Stimulated activated CD8-positive, alpha-beta memory T cell treated with anti-CD3 and anti-CD28 coated beads, Interleukin-7, amount 100 ng/mL, for 48 hours (primary cell): ENCODE data around the gene CYP24A1.

Source experiments
- DNase-seq, 2 donors: peaks; one replicate each; pipeline ENCODE4 v3.0.0-alpha.2; 2020; ENCODE audit warnings: low read depth in 1 of 2; ENCODE audit errors: extremely low read depth in 1 of 2

The CYP24A1 gene

GRCh38 chr20:54203281-54203680 lies 29.5 kb upstream of the CYP24A1 start:
- DNase-seq, result no peak

DNA sequence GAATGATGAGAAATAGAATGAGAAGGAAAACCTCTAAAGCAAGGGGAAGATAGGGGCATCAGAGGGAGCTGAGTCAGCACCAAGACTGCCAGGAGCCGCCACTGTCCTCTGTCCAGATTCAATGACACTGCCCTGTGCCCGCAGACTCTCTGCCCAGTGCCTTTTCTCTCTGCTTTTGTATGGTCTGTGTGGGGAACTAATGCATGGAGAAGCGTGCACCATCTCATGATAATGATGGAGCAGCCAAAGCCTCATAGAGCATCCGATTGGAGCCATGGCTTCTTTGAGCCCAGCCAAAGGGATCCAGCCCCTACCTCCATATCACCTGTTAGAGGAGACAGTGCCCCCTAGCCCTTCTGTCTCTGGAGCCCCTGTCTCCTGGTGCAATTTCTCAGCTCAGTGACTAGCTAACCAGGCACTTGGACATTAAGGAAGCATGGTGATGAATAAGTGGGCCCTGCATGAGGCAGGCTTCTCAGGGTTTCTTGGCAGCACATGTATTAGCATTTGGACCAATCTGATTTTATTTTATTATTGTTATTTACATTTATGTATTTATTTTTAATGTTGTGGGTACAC lies 27.6 kb upstream of the CYP24A1 start:
- no peak for DNase-seq

- DNase-seq, result no peak
Measured at GRCh38 chr20:54200487-54201267, 26.9 kb upstream of the CYP24A1 start.

GRCh38 chr20:54199721-54200176 lies 26.0 kb upstream of the CYP24A1 start:
- peak; percentile 32 to 37 for DNase-seq

GRCh38 chr20:54199283-54199682 lies 25.5 kb upstream of the CYP24A1 start:
- no peak for DNase-seq

GRCh38 chr20:54197621-54198604 lies 24.1 kb upstream of the CYP24A1 start:
- DNase-seq, result no peak

GRCh38 chr20:54195483-54196472 lies 22.0 kb upstream of the CYP24A1 start:
- DNase-seq, result no peak

GRCh38 chr20:54194724-54195438 lies 21.1 kb upstream of the CYP24A1 start:
- DNase-seq, result no peak

DNA sequence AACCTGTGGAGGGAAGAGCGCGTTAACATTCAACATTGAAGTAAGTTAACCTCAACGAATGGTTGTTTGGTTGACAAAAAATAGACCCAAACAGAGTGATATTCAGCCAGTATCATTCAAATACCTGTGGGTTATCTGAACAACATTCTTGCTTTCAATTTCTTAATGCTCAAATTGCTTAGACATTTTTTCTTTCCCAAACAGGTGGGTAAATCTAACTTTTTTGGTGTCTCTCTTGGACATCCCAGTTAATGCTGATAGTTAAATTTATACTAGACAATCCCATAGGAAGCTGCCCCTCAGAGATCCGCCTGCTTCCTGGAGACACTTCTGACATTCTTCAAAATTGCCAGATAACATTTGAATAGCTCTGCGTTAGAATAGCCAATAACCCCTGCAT lies 20.0 kb upstream of the CYP24A1 start:
- no peak for DNase-seq

GRCh38 chr20:54190217-54190616 lies 16.4 kb upstream of the CYP24A1 start:
- DNase-seq, result no peak

DNA sequence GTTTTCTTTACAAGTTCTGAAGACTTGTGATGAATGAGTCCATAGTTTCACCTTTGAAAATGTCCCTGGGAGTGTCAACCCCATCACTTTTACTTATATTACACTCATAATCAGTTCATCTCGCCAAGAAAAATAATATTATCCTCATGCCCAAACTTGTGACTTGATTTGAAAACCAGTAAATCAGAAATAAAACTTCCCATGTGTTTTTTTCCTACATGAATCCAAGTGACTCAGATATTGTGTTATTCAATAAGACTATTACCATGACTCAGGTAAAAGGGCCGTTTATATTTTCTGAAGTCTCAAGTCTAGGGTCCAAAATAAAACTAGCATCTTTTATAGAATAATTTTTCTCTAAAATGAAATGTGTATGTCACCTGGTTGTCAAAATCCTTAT lies 15.8 kb upstream of the CYP24A1 start:
- DNase-seq, result no peak

GRCh38 chr20:54188132-54188849 lies 14.5 kb upstream of the CYP24A1 start:
- no peak for DNase-seq

- no peak for DNase-seq
Measured at GRCh38 chr20:54184904-54185626, 11.3 kb upstream of the CYP24A1 start.

DNA sequence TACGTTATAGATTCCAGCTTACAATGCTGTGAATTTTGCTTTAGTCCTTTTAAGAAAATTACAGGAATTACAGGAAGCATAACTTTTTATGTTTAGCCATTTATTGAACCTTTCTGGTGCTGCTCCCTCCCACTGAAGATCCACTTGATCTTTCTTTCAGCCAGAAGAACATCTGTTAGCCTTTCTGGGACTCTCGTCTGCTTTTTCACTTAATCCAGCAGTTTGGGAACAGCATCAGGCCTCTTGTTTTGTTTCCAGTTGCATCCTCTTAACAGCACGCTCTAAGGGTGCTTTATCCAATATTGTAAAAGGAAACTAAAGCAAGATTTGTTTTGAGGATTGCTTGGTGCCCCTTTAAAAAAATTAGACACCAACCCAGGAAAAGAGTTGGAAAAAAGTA lies 10.3 kb upstream of the CYP24A1 start:
- DNase-seq, result no peak

DNA sequence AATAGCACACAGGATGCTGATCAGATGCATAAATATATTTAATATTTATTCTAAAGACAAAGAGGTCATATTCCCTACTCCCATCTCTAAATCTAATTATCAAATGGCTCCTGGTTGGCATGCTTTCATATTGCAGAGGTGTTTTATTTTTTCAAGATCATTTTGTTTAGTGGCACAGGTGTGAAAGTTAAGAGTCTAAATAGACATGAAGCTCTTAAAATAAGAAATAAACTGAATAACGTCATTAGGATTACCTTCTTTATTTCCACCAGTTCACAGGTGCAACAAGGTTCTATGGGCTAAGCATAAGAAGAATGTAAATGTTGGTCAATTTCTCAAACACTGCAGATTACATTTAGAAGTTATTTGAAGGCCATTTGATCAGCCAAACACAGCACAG lies 7.1 kb upstream of the CYP24A1 start:
- no peak for DNase-seq

GRCh38 chr20:54179946-54180345 lies 6.2 kb upstream of the CYP24A1 start:
- no peak for DNase-seq

- DNase-seq, result no peak
Measured at GRCh38 chr20:54178256-54178655, 4.5 kb upstream of the CYP24A1 start.

- no peak for DNase-seq
Measured at GRCh38 chr20:54177378-54177777, 3.6 kb upstream of the CYP24A1 start.
